Karpas-422 (cell line): Measurements from ENCODE around the gene CLEC2A. TPM values are rescaled to one million over a fixed set of nuclear protein-coding genes. Genes with fewer than 3 reads are reported as not detected.

ENCODE experiments used
- DNase-seq: peaks from one replicate; pipeline ENCODE4 v3.0.0-alpha.2; 2015
- H2AFZ ChIP-seq: fragments of 200-600 bp; sonication (generic); 2 replicates; pipeline ENCODE4 v1.6.1; 2014; ENCODE audit warnings: antibody characterized with exemption, low read length, mixed read lengths
- H3K27ac ChIP-seq: fragments of 200-600 bp; sonication (generic); 2 replicates; pipeline ENCODE4 v1.5.1; 2014; ENCODE audit warnings: mild to moderate bottlenecking, low read length, moderate library complexity
- H3K27me3 ChIP-seq: fragments of 200-600 bp; sonication (generic); 2 replicates; pipeline ENCODE4 v1.6.1; 2014; ENCODE audit warnings: low read length, mixed read lengths
- H3K36me3 ChIP-seq: fragments of 200-600 bp; sonication (generic); 2 replicates; pipeline ENCODE4 v1.6.1; 2014; ENCODE audit warnings: low read length, mixed read lengths; ENCODE audit not compliant: insufficient read depth
- H3K4me1 ChIP-seq: fragments of 200-600 bp; sonication (generic); 2 replicates; pipeline ENCODE4 v1.6.1; 2014; ENCODE audit warnings: mild to moderate bottlenecking, low read length, mixed read lengths
- H3K4me2 ChIP-seq: fragments of 200-600 bp; sonication (generic); 2 replicates; pipeline ENCODE4 v1.6.1; 2014; ENCODE audit warnings: low read length, low read depth, mild to moderate bottlenecking; ENCODE audit not compliant: poor library complexity, severe bottlenecking
- H3K4me3 ChIP-seq: fragments of 200-600 bp; sonication (generic); 2 replicates; pipeline ENCODE4 v1.5.1; 2014; ENCODE audit warnings: mild to moderate bottlenecking, antibody characterized with exemption, low read length, mixed read lengths
- H3K79me2 ChIP-seq: fragments of 200-600 bp; sonication (generic); 2 replicates; pipeline ENCODE4 v1.6.1; 2014; ENCODE audit warnings: mild to moderate bottlenecking, low read length, mixed read lengths
- H3K9ac ChIP-seq: fragments of 200-600 bp; sonication (generic); 2 replicates; pipeline ENCODE4 v1.6.0; 2014; ENCODE audit warnings: low read length
- H3K9me2 ChIP-seq: fragments of 200-600 bp; sonication (generic), shearing (Covaris generic); replicated peaks from 2 replicates; pipeline ENCODE4 v1.6.0; 2014; ENCODE audit warnings: mild to moderate bottlenecking, low read length, moderate library complexity; ENCODE audit not compliant: insufficient read depth
- H3K9me3 ChIP-seq: fragments of 300-700, 200-600 bp; sonication (generic); 2 replicates; pipeline ENCODE4 v1.6.1; 2014; ENCODE audit warnings: low read length, mixed read lengths
- H4K20me1 ChIP-seq: fragments of 200-600 bp; sonication (generic); 2 replicates; pipeline ENCODE4 v1.6.1; 2014; ENCODE audit warnings: mild to moderate bottlenecking, antibody characterized with exemption, low read length, low read depth; ENCODE audit not compliant: insufficient read depth
- total RNA-seq: library from RNA; depleted of rRNA; stranded (reverse); fragments of >200 nt; shearing (Covaris generic); gene quantifications from 2 replicates; pipeline ENCODE4 v1.2.3, GENCODE V29; 2014; ENCODE audit warnings: low replicate concordance

The CLEC2A gene
- total RNA-seq, 1 experiment from 2014 or later: not detected

- Histone ChIP-seq H3K4me1 (no peaks in the 10 kb centered on the region), H3K27me3 (no peaks in the 10 kb centered on the region), H3K27ac (no peak overlapping the region), H3K9me3 (peaks cover 18% of the 10 kb centered on the region), H2AFZ (no peak overlapping the region), H3K36me3 (no peaks in the 10 kb centered on the region; the same call in 1 of the 2 replicates), H4K20me1 (no peaks in the 10 kb centered on the region), H3K9me2 (no peaks in the 10 kb centered on the region), H3K9ac (no peak overlapping the region), H3K79me2 (no peaks in the 10 kb centered on the region), H3K4me3 (no peak overlapping the region), H3K4me2 (no peak overlapping the region)
- DNase-seq: no peak
These were observed 23.8 kb downstream of the CLEC2A start for GRCh38 chr12:9908350-9908749.

- Histone ChIP-seq H3K4me1 (no peaks in the 10 kb centered on the region), H3K27ac (no peak overlapping the region), H3K27me3 (no peaks in the 10 kb centered on the region), H3K4me3 (no peak overlapping the region), H2AFZ (no peak overlapping the region), H3K9ac (no peak overlapping the region), H3K4me2 (no peak overlapping the region), H3K79me2 (no peaks in the 10 kb centered on the region), H3K36me3 (no peaks in the 10 kb centered on the region; the same call in 1 of the 2 replicates), H4K20me1 (no peaks in the 10 kb centered on the region), H3K9me3 (peaks cover 18% of the 10 kb centered on the region), H3K9me2 (no peaks in the 10 kb centered on the region)
- no peak for DNase-seq
These were observed 24.4 kb downstream of the CLEC2A start for GRCh38 chr12:9907769-9908168.

- Histone ChIP-seq H3K9me2 (no peaks in the 10 kb centered on the region), H3K4me3 (no peak overlapping the region), H3K4me1 (no peaks in the 10 kb centered on the region), H3K4me2 (no peak overlapping the region), H3K36me3 (no peaks in the 10 kb centered on the region; the same call in 1 of the 2 replicates), H3K9ac (no peak overlapping the region), H3K27ac (no peak overlapping the region), H3K27me3 (no peaks in the 10 kb centered on the region), H4K20me1 (no peaks in the 10 kb centered on the region), H3K9me3 (peaks cover 15% of the 10 kb centered on the region), H3K79me2 (no peaks in the 10 kb centered on the region), H2AFZ (no peak overlapping the region)
- no peak for DNase-seq
These were observed 25.3 kb downstream of the CLEC2A start for GRCh38 chr12:9906873-9907272.

GRCh38 chr12:9902539-9903228 lies 29.5 kb downstream of the CLEC2A start:
- Histone ChIP-seq H3K9me3 (no peaks in the 10 kb centered on the region), H3K4me3 (no peak overlapping the region), H3K9me2 (no peaks in the 10 kb centered on the region), H3K27ac (no peak overlapping the region), H2AFZ (no peak overlapping the region), H3K27me3 (no peaks in the 10 kb centered on the region), H3K4me2 (no peak overlapping the region), H4K20me1 (no peaks in the 10 kb centered on the region), H3K36me3 (no peaks in the 10 kb centered on the region), H3K79me2 (no peaks in the 10 kb centered on the region), H3K4me1 (no peaks in the 10 kb centered on the region), H3K9ac (no peak overlapping the region)
- no peak for DNase-seq

- H3K36me3 ChIP-seq: no peaks in the 10 kb centered on the region
- no peaks in the 10 kb centered on the region for H3K27me3 ChIP-seq
These were observed 31.2 kb downstream of the CLEC2A start for GRCh38 chr12:9900930-9901329.

GRCh38 chr12:9899209-9899608 lies 33.0 kb downstream of the CLEC2A start:
- H3K36me3 ChIP-seq: no peaks in the 10 kb centered on the region
- no peaks in the 10 kb centered on the region for H3K79me2 ChIP-seq

More at GRCh38 chr12:9900930-9901329, 31.2 kb downstream of the CLEC2A start:
- Histone ChIP-seq H3K27ac (no peak overlapping the region), H4K20me1 (no peaks in the 10 kb centered on the region), H3K9me2 (no peaks in the 10 kb centered on the region), H3K4me3 (no peak overlapping the region), H3K9me3 (no peaks in the 10 kb centered on the region), H3K4me1 (no peaks in the 10 kb centered on the region), H2AFZ (no peak overlapping the region), H3K79me2 (no peaks in the 10 kb centered on the region), H3K4me2 (no peak overlapping the region), H3K9ac (no peak overlapping the region)
- no peak for DNase-seq

DNA sequence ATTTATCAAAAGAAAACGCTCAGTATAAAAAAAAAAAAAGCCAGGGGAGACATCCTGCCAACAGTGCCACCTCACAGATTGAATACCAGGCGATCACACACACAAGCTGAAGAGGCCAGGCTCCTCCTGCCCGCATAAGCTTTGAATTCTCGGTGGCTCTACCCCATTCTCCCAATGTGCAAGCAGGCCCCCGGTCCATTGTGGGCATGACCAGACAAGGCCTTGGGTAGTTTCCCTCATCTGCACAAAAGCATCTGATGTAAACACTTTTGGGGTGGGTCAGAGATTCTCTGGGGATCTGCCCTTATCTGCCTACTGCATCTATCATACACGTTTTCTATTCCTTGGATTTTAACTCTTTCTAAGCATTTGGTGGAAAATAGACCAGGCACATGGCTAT lies 34.6 kb downstream of the CLEC2A start:
- Histone ChIP-seq H3K79me2 (no peaks in the 10 kb centered on the region), H3K36me3 (no peaks in the 10 kb centered on the region), H3K4me3 (no peak overlapping the region), H4K20me1 (no peaks in the 10 kb centered on the region), H3K9ac (no peak overlapping the region), H3K9me2 (no peaks in the 10 kb centered on the region), H3K27me3 (no peaks in the 10 kb centered on the region), H3K27ac (no peak overlapping the region), H3K4me1 (no peaks in the 10 kb centered on the region), H3K4me2 (no peak overlapping the region), H2AFZ (no peak overlapping the region), H3K9me3 (no peaks in the 10 kb centered on the region)
- DNase-seq: no peak

More at GRCh38 chr12:9899209-9899608, 33.0 kb downstream of the CLEC2A start:
- Histone ChIP-seq H3K27ac (no peak overlapping the region), H4K20me1 (no peaks in the 10 kb centered on the region), H3K27me3 (no peaks in the 10 kb centered on the region), H3K4me1 (no peaks in the 10 kb centered on the region), H2AFZ (no peak overlapping the region), H3K4me2 (no peak overlapping the region), H3K9me2 (no peaks in the 10 kb centered on the region), H3K4me3 (no peak overlapping the region), H3K9me3 (no peaks in the 10 kb centered on the region), H3K9ac (no peak overlapping the region)
- no peak for DNase-seq

- Histone ChIP-seq H3K36me3 (no peaks in the 10 kb centered on the region), H3K27me3 (no peaks in the 10 kb centered on the region), H3K9me3 (no peaks in the 10 kb centered on the region), H3K4me1 (no peaks in the 10 kb centered on the region), H2AFZ (no peak overlapping the region), H3K4me3 (no peak overlapping the region), H3K9me2 (no peaks in the 10 kb centered on the region), H3K79me2 (no peaks in the 10 kb centered on the region), H4K20me1 (no peaks in the 10 kb centered on the region), H3K9ac (no peak overlapping the region), H3K27ac (no peak overlapping the region), H3K4me2 (no peak overlapping the region)
- no peak for DNase-seq
These were observed 36.8 kb downstream of the CLEC2A start for GRCh38 chr12:9895215-9895971.
